T-helper 1 cell treated with Interleukin-12 subunit alpha and Interleukin-12 subunit beta and Interleukin-4 antibody, amounts not matched to agents 30 μg/mL and 1 μg/mL, for 36 hours (primary cell): ENCODE measurements around the gene PCMTD2.
A peak's percentile ranks its signal among the peaks of the same experiment; 100 is the strongest.

Source experiments
- H3K27ac Mint-ChIP-seq: one replicate; pipeline ENCODE4 v1.8.0; 2021; ENCODE audit warnings: mild to moderate bottlenecking, mixed read lengths
- H3K27me3 Mint-ChIP-seq: one replicate; pipeline ENCODE4 v1.8.0; 2021; ENCODE audit warnings: low read depth, mixed read lengths
- H3K36me3 Mint-ChIP-seq: one replicate; pipeline ENCODE4 v1.8.0; 2021; ENCODE audit warnings: low read depth, mixed read lengths
- H3K4me1 Mint-ChIP-seq: one replicate; pipeline ENCODE4 v1.8.0; 2021; ENCODE audit warnings: low read depth, mixed read lengths
- H3K4me3 Mint-ChIP-seq: one replicate; pipeline ENCODE4 v1.8.0; 2021; ENCODE audit warnings: mild to moderate bottlenecking, moderate library complexity, mixed read lengths
- H3K9me3 Mint-ChIP-seq: one replicate; pipeline ENCODE4 v1.8.0; 2021; ENCODE audit warnings: mixed read lengths

Gene PCMTD2

GRCh38 chr20:64255361-64256281 lies at the start of gene PCMTD2:
Gene PCMTD2, plus strand, starts transcription at chr20:64255748. Its CDS starts 4,218 bp downstream, at chr20:64259966.
- H3K27ac Mint-ChIP-seq = peak within 1 kb of the TSS; percentile 92
- H3K9me3 Mint-ChIP-seq = no peaks in the 10 kb centered on the region
- peaks cover 8% of the 10 kb centered on the region for H3K36me3 Mint-ChIP-seq
- H3K27me3 Mint-ChIP-seq = peaks cover 14% of the 10 kb centered on the region
- H3K4me1 Mint-ChIP-seq = peaks cover 44% of the 10 kb centered on the region
- H3K4me3 Mint-ChIP-seq = peak within 1 kb of the TSS; percentile 90

- H3K4me3 Mint-ChIP-seq = no peak overlapping the region
- no peaks in the 10 kb centered on the region for H3K27me3 Mint-ChIP-seq
- no peaks in the 10 kb centered on the region for H3K36me3 Mint-ChIP-seq
- H3K9me3 Mint-ChIP-seq = no peaks in the 10 kb centered on the region
- no peak overlapping the region for H3K27ac Mint-ChIP-seq
- no peaks in the 10 kb centered on the region for H3K4me1 Mint-ChIP-seq
Measured at GRCh38 chr20:64206614-64207013, 48.9 kb upstream of the PCMTD2 start.

GRCh38 chr20:64207641-64208590 lies 47.6 kb upstream of the PCMTD2 start:
- Mint-ChIP-seq H3K36me3 (no peaks in the 10 kb centered on the region), H3K4me1 (no peaks in the 10 kb centered on the region)

DNA sequence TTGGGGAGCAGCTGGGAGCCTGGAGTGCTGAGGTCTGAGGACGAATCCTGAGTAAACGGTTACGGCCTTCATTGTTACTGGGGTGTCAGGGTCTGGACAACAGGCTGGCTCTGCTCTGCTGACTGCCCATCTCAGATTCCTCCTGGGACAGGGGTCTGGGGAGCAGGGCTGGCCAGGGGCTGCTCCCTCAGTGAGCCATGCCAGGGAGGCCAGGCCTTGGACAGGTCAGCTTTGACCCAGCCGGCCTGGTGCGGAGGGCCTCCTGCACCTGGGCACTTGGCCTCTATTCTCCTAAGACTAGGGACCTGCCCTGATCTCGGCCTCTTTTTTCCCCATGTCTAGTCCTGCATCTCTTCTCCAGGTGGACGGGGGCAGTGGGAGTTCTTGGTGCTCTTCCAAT lies 46.4 kb upstream of the PCMTD2 start:
- Mint-ChIP-seq H3K27ac (no peak overlapping the region), H3K36me3 (no peaks in the 10 kb centered on the region), H3K27me3 (no peaks in the 10 kb centered on the region), H3K4me3 (no peak overlapping the region), H3K9me3 (no peaks in the 10 kb centered on the region), H3K4me1 (no peaks in the 10 kb centered on the region)

More at GRCh38 chr20:64207641-64208590, 47.6 kb upstream of the PCMTD2 start:
- no peaks in the 10 kb centered on the region for H3K27me3 Mint-ChIP-seq
- H3K27ac Mint-ChIP-seq = no peak overlapping the region
- H3K9me3 Mint-ChIP-seq = no peaks in the 10 kb centered on the region
- no peak overlapping the region for H3K4me3 Mint-ChIP-seq

DNA sequence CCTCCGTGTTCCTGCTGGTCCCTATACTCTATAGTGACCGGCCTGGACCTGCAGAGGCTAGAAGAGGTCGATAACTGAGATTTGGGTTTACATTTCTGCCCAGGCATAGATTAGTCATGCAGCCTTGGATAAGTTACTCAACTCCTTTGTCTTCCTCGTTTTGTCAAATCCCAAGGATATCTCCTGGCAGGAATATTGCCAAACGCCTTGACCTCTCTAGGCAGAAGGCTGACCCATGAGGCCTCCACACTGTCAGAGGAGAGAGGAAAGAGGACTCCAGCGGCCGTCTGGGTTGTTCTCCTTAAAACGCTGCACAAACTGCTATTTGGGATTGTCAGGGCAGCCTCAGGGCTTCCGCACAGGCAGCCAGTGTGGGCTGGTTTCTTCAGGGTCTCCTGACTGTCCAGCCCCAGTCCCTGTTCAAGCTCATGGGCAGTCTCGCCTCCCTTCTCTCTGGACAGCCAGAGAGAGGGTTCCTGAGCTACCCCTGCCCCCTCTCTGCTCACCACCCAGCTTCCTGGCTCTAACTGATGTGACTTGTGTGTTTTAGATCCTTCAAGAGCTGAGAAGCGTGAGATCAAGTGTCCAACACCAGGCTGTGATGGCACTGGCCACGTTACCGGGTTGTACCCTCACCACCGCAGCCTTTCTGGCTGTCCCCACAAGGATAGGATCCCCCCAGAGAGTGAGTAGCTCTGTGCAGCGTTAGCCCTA lies 44.7 kb upstream of the PCMTD2 start:
- Mint-ChIP-seq H3K4me3 (no peak overlapping the region), H3K4me1 (peaks cover 2% of the 10 kb centered on the region), H3K27me3 (no peaks in the 10 kb centered on the region), H3K9me3 (no peaks in the 10 kb centered on the region), H3K36me3 (no peaks in the 10 kb centered on the region), H3K27ac (no peak overlapping the region)

- Mint-ChIP-seq H3K27me3 (no peaks in the 10 kb centered on the region), H3K9me3 (no peaks in the 10 kb centered on the region), H3K4me1 (peaks cover 2% of the 10 kb centered on the region), H3K36me3 (no peaks in the 10 kb centered on the region), H3K27ac (no peak overlapping the region), H3K4me3 (no peak overlapping the region)
Measured at GRCh38 chr20:64211874-64212658, 43.5 kb upstream of the PCMTD2 start.

- Mint-ChIP-seq H3K27ac (no peak overlapping the region), H3K27me3 (no peaks in the 10 kb centered on the region), H3K9me3 (no peaks in the 10 kb centered on the region), H3K4me3 (no peak overlapping the region), H3K4me1 (peaks cover 2% of the 10 kb centered on the region), H3K36me3 (no peaks in the 10 kb centered on the region)
Measured at GRCh38 chr20:64212755-64213154, 42.8 kb upstream of the PCMTD2 start.

DNA sequence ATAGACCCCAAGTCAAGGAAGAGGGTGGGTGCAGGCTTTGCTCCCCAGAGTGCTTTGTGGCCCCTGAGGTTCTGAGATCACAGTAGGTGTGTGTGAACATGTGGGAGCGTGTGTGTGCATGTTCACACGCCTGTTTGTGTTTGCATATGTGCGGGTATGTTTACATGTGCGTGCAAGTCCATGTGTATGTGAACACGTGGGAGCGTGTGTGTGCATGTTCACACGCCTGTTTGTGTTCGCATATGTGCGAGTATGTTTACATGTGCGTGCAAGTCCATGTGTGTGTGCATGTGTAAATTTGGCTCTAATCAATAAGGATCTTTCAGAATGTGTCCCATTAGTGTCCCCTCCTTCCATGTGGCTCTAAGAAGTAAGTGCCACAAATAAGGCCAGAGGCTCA lies 41.4 kb upstream of the PCMTD2 start:
- Mint-ChIP-seq H3K9me3 (no peaks in the 10 kb centered on the region), H3K27me3 (no peaks in the 10 kb centered on the region), H3K36me3 (no peaks in the 10 kb centered on the region), H3K4me3 (no peak overlapping the region), H3K4me1 (peaks cover 2% of the 10 kb centered on the region), H3K27ac (no peak overlapping the region)

- Mint-ChIP-seq H3K4me3 (no peak overlapping the region), H3K9me3 (no peaks in the 10 kb centered on the region), H3K4me1 (peaks cover 2% of the 10 kb centered on the region), H3K36me3 (no peaks in the 10 kb centered on the region), H3K27me3 (no peaks in the 10 kb centered on the region), H3K27ac (no peak overlapping the region)
Measured at GRCh38 chr20:64214952-64215351, 40.6 kb upstream of the PCMTD2 start.

- Mint-ChIP-seq H3K27ac (no peak overlapping the region), H3K4me1 (peaks cover 2% of the 10 kb centered on the region), H3K27me3 (no peaks in the 10 kb centered on the region), H3K9me3 (no peaks in the 10 kb centered on the region), H3K4me3 (no peak overlapping the region), H3K36me3 (no peaks in the 10 kb centered on the region)
Measured at GRCh38 chr20:64216036-64216435, 39.5 kb upstream of the PCMTD2 start.

GRCh38 chr20:64216910-64217309 lies 38.6 kb upstream of the PCMTD2 start:
- H3K27ac Mint-ChIP-seq = no peak overlapping the region
- H3K36me3 Mint-ChIP-seq = no peaks in the 10 kb centered on the region
- H3K27me3 Mint-ChIP-seq = no peaks in the 10 kb centered on the region
- no peaks in the 10 kb centered on the region for H3K9me3 Mint-ChIP-seq
- peaks cover 2% of the 10 kb centered on the region for H3K4me1 Mint-ChIP-seq
- H3K4me3 Mint-ChIP-seq = no peak overlapping the region

GRCh38 chr20:64217539-64218221 lies 37.9 kb upstream of the PCMTD2 start:
- Mint-ChIP-seq H3K4me1 (peaks cover 2% of the 10 kb centered on the region), H3K27me3 (no peaks in the 10 kb centered on the region), H3K4me3 (no peak overlapping the region), H3K36me3 (no peaks in the 10 kb centered on the region), H3K9me3 (no peaks in the 10 kb centered on the region), H3K27ac (no peak overlapping the region)

- Mint-ChIP-seq H3K9me3 (no peaks in the 10 kb centered on the region), H3K27ac (no peak overlapping the region), H3K36me3 (no peaks in the 10 kb centered on the region), H3K4me3 (no peak overlapping the region), H3K4me1 (peaks cover 2% of the 10 kb centered on the region), H3K27me3 (no peaks in the 10 kb centered on the region)
Measured at GRCh38 chr20:64219202-64219601, 36.3 kb upstream of the PCMTD2 start.
